Heart left ventricle (tissue), 16 donors: ENCODE data around the gene TRPM1. TPM values are rescaled to one million over a fixed set of nuclear protein-coding genes. Genes with fewer than 3 reads are reported as not detected.

Source experiments
- ATAC-seq, 4 donors: fragments of 200-7000 bp; cut with Tn5 transposase; one replicate each; pipeline ENCODE4 v1.9.1; 2020 to 2022; ENCODE audit warnings: moderate library complexity in 4 of 4, mild to moderate bottlenecking in 3 of 4, moderate number of reproducible peaks in 1 of 4
- DNase-seq, 5 donors: peaks; one replicate each; pipeline ENCODE4 v3.0.0-alpha.2; 2020
- H3K27ac ChIP-seq, 12 donors: fragments of 200-600 bp; sonication (generic) in 4 of 12; one replicate each; pipeline versions ENCODE4 v1.5.0 to v1.8.0; 2016 to 2022; ENCODE audit warnings: mild to moderate bottlenecking in 2 of 12
- H3K27me3 ChIP-seq, 9 donors: fragments of 200-600 bp; sonication (generic) in 2 of 9; one replicate each; pipeline versions ENCODE4 v1.5.1 to v1.8.0; 2016 to 2022; ENCODE audit warnings: mild to moderate bottlenecking in 3 of 9
- H3K36me3 ChIP-seq, 9 donors: fragments of 200-600 bp; sonication (generic) in 2 of 9; one replicate each; pipeline versions ENCODE4 v1.5.0 to v1.8.0; 2018 to 2022; ENCODE audit warnings: mild to moderate bottlenecking in 2 of 9
- H3K4me1 ChIP-seq, 12 donors: fragments of 200-600 bp; sonication (generic) in 4 of 12; one replicate each; pipeline versions ENCODE4 v1.5.0 to v1.8.0; 2016 to 2022; ENCODE audit warnings: mild to moderate bottlenecking in 3 of 12
- H3K4me3 ChIP-seq, 12 donors: fragments of 200-600 bp; sonication (generic) in 4 of 12; one replicate each; pipeline versions ENCODE4 v1.5.0 to v1.8.0; 2017 to 2022; ENCODE audit warnings: mild to moderate bottlenecking in 9 of 12, moderate library complexity in 4 of 12
- H3K9me3 ChIP-seq, 12 donors: fragments of 200-600 bp; sonication (generic) in 4 of 12; one replicate each; pipeline versions ENCODE4 v1.5.0 to v1.8.0; 2016 to 2022; ENCODE audit warnings: mild to moderate bottlenecking in 1 of 12
- POLR2A ChIP-seq, 2 donors: fragments of 450-650 bp; IDR thresholded peaks; one replicate each; pipeline ENCODE4 v1.6.1; 2017; ENCODE audit warnings: antibody characterized with exemption in 2 of 2, mild to moderate bottlenecking in 2 of 2, moderate library complexity in 2 of 2
- WGBS, 4 donors: extraction: QIAGEN DNeasy Blood & Tissue Kit in 2 of 4; methylation state at CpG; one replicate each; pipeline versions ENCODE4 v1.1.5 to v1.1.7; 2013 to 2018; 5-methylcytosine and 5-hydroxymethylcytosine counted together
- intact Hi-C, 10 donors: fragments of 100-400 bp; cut with DNase I; formaldehyde crosslinking; loops; one replicate each; pipeline versions ENCODE4 v1.11.1 to v1.14.2; 2022
- polyA plus RNA-seq, 2 donors: library from polyadenylated mRNA; stranded (reverse); fragments of 200-250 nt; gene quantifications; one replicate each; pipeline ENCODE4 v1.2.3, GENCODE V29; 2013
- total RNA-seq, 9 donors: library from RNA; depleted of rRNA in 2 of 9; stranded (reverse); fragments of >200 nt in 2 of 9; fragmentation: NEBNext Ultra II Directional in 3 of 9; extraction: Animal tissue kit (Norgen Biotek cat#: 25700) in 3 of 9; gene quantifications; one replicate each; pipeline versions ENCODE4 v1.1.0 to v1.2.4, GENCODE V29; 2016 to 2023
- TF ChIP-seq, protein P1 (sequence below), 12 donors: fragments of 200-600 bp; sonication (generic) in 4 of 12; IDR thresholded peaks; one replicate each; pipeline versions ENCODE4 v1.5.0 to v1.8.0; 2018 to 2022; ENCODE audit warnings: antibody characterized with exemption in 12 of 12, mild to moderate bottlenecking in 5 of 12
- donor health status: ischemic (EF 13 %, LVEDD 7.1; RV severe dilation, severe dysfunction).
- donor health status: healthy with polysubstance abuse.
- donor health status: DM: no; HTN: yes; CAD: no.
- donor health status: DM: no; HTN: no; CAD: no.
- donor health status: ischemic (EF 25% LVEDD 6.9; RV normal size, moderate dysfunction).
- donor health status: ischemic (EF 25% LVEDD 5.7; RV mildly dilated, moderate dysfunction).
- donor health status: healthy.
- donor health status: DM: yes; HTN: yes; CAD: no.
- donor health status: ischemic (EF 35%, LVEDD 5.7; RV mildly dilated, moderate dysfunction).
- donor health status: nonischemic (EF 11% LVEDD 7.7; RV severe dilation, severe dysfunction).
- donor health status: DM: yes; HTN: yes; CAD: no.
- donor health status: PGD.
- donor health status: ischemic (EF 29% LVEDD 5.4; RV normal size, mild dysfunction).
- donor health status: nonischemic (EF 23%, LVEDD 6.1; RV moderate dilation, normal function).

Gene TRPM1
- total and polyA plus RNA-seq, 11 donors: 0.25 TPM; not detected in 10

DNA sequence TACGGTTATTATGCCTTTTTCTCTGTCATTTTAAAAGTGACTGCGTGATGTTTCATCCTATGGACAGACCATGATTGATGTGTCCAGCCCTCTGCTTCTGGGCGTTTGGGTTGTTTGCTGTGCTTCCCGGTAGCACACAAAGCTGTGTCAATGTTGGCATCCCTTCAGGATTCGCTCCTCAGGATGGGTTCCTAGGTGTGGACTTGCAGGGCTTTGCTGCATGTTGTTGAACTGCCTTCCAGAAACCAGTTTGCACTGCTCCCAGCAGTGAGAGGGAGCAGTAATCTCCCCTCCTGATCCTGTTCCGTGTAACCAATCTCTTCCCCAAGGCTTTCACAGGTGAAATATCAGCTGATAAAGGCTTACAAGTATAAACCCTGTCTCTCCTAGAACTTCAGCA is 787 bp downstream of the TRPM1 start:
- Histone ChIP-seq H3K9me3 (no peaks in the 10 kb centered on the region), H3K27me3 (peaks cover 0 to 4% (median 0%) of the 10 kb centered on the region in 9 donors), H3K36me3 (no peaks in the 10 kb centered on the region), H3K27ac (no peak overlapping the region), H3K4me1 (peaks cover 0 to 7% (median 0%) of the 10 kb centered on the region in 12 donors), H3K4me3 (no peak overlapping the region)
- no peak for TF ChIP-seq POLR2A (IDR thresholded peaks at IDR 0.05)
- TF ChIP-seq, protein P1, sequence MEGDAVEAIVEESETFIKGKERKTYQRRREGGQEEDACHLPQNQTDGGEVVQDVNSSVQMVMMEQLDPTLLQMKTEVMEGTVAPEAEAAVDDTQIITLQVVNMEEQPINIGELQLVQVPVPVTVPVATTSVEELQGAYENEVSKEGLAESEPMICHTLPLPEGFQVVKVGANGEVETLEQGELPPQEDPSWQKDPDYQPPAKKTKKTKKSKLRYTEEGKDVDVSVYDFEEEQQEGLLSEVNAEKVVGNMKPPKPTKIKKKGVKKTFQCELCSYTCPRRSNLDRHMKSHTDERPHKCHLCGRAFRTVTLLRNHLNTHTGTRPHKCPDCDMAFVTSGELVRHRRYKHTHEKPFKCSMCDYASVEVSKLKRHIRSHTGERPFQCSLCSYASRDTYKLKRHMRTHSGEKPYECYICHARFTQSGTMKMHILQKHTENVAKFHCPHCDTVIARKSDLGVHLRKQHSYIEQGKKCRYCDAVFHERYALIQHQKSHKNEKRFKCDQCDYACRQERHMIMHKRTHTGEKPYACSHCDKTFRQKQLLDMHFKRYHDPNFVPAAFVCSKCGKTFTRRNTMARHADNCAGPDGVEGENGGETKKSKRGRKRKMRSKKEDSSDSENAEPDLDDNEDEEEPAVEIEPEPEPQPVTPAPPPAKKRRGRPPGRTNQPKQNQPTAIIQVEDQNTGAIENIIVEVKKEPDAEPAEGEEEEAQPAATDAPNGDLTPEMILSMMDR (IDR thresholded peaks at IDR 0.05): no peak
- intact Hi-C loops: no loop called here
- WGBS, 4 donors: 76 to 82% (median 81%) methylated on average over 6 of the region's 6 CpGs
- DNase-seq (no peak), ATAC-seq (no peak)

DNA sequence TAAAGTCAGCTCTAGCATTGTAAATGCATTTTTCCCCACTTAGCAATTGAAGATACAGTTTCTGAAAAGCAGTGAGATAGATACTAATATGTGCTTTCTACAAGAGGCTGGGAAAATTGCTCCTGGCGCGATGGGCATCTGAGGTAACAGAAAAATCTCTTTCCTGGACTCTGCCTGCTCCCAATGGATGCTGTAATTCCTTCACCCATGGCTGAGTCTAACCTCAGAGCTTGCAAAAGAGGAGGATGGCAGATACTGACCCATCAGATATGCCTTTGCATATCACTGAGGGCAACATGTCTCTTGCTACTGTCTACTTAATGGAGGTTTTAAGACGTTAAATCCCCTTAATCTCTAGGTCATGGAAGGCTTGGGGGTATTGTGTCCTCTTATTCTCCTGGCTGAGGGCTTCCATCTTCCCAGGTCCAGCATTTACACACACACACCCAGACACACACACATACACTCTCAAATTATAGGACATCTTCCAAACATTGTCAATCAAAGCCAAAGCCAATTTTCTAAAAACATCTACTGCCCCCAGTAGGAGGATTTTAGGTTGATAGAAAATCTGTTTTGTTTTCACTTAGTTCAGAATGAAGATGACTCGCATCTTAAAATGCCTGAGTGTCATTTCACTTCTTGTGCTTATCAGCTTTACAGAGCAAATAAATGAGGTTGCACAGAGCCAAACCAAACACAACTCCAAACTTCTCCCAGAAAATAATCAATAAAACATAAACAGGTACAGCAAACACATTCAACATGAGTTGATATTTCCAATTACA is 2.4 kb downstream of the TRPM1 start:
- Histone ChIP-seq H3K9me3 (no peaks in the 10 kb centered on the region), H3K4me1 (peaks cover 0 to 7% (median 0%) of the 10 kb centered on the region in 12 donors), H3K27ac (no peak overlapping the region), H3K4me3 (no peak overlapping the region), H3K36me3 (no peaks in the 10 kb centered on the region), H3K27me3 (peaks cover 0 to 4% (median 0%) of the 10 kb centered on the region in 9 donors)
- ATAC-seq (no peak), DNase-seq (no peak)
- intact Hi-C loops: no loop called here
- TF ChIP-seq, protein P1 (IDR thresholded peaks at IDR 0.05): peak in 5 of 12 donors; percentile 16 to 28 (median 19)
- TF ChIP-seq POLR2A (IDR thresholded peaks at IDR 0.05): no peak
- 70 to 79% (median 75%) methylated on average over 4 of the region's 4 CpGs for WGBS, 4 donors

DNA sequence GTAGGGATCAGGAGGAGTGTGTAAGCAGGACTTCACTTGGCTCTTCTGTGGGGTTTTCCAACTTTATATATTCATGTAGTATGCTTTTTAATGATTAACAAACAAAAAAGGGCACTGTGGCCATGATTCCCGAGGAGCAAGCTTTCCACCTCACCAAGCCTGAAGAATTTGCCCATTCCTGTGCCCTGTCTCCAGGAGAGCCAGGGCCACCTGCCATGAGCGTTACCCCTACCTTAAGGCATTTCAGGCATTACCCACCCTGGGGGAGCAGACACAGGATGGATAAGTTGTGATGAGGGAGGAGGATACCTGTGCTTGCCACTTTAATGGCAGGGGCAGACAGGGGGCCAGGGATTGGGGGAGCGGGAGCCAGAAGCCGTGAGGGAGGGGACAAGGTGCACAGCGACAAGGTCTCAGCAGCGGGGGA is 3.0 kb downstream of the TRPM1 start:
- Histone ChIP-seq H3K9me3 (no peaks in the 10 kb centered on the region), H3K27me3 (peaks cover 0 to 4% (median 0%) of the 10 kb centered on the region in 9 donors), H3K27ac (no peak overlapping the region), H3K4me3 (no peak overlapping the region), H3K4me1 (peaks cover 0 to 7% (median 0%) of the 10 kb centered on the region in 12 donors), H3K36me3 (no peaks in the 10 kb centered on the region)
- no peak for ATAC-seq
- TF ChIP-seq, protein P1 (IDR thresholded peaks at IDR 0.05): no peak
- no peak for TF ChIP-seq POLR2A (IDR thresholded peaks at IDR 0.05)
- intact Hi-C loops: no loop called here
- WGBS, 4 donors: 69 to 80% (median 69%) methylated on average over 6 of the region's 6 CpGs
- no peak for DNase-seq

DNA sequence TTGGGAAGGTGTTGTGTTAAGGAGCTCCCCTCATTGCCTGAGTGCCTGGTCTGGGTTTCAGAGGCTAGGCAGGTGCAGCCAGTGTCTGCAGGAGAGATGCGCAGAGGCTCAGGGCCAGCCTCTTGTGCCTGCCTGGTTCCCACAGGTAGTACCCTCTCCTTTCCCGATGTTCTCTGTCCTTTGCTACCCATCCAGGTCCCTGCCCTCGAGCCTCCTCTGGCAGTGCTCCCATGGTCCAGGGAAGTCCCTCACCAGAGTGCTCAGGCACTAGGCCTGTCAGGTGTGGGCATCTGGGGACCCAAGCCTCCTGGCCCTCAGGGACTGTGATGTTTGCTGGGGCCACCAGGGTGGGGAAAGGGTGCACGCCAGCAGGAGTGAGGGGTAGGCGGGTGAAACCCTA is 5.0 kb downstream of the TRPM1 start:
- H3K4me3 ChIP-seq: no peak overlapping the region
- no peaks in the 10 kb centered on the region for H3K36me3 ChIP-seq
- H3K27me3 ChIP-seq: peaks cover 0 to 3% (median 0%) of the 10 kb centered on the region in 9 donors
- 89 to 97% (median 94%) methylated on average over 4 to 5 of the region's 5 CpGs for WGBS, 4 donors
- no peak overlapping the region for H3K27ac ChIP-seq
- DNase-seq (no peak), ATAC-seq (peak in 1 of 4 donors; percentile 18)
- TF ChIP-seq, protein P1 (IDR thresholded peaks at IDR 0.05): no peak
- no peak for TF ChIP-seq POLR2A (IDR thresholded peaks at IDR 0.05)
- intact Hi-C loops: loop anchor here in 1 of 10 donors (2.0 kb wide), 1 partner anchor 62 kb away; no protein-coding TSS in a partner anchor
- H3K4me1 ChIP-seq: peaks cover 0 to 7% (median 0%) of the 10 kb centered on the region in 12 donors
- H3K9me3 ChIP-seq: no peaks in the 10 kb centered on the region
